ENCODE measurements around the gene PACRG.

DNA sequence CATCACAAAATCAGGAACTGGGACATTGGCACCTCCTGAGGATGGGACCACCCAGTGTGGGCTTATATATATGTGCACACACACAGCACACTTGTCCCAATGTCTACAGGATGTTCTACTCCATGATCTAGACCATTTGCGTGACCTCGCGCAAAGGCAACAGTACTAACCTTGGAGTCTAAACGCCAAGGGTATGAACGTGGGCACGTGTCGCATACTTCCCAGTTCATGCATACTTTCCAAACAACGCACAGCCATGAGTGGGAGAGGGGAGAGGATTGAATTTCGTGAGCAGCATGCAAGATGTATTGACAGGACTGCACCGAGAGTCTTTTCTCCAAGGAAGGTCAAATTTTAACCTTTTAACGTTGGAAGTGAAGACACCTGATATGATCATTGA is 472.5 kb downstream of the PACRG start:
- TF ChIP-seq POLR2AphosphoS5 (IDR thresholded peaks at IDR 0.05; ENCODE audit: low read depth, low read length) (no peak), TAF1 (IDR thresholded peaks at IDR 0.05; ENCODE audit: borderline replicate concordance, insufficient read depth, low read length) (no peak), SIN3A (IDR thresholded peaks at IDR 0.05; ENCODE audit: borderline replicate concordance, insufficient read depth, low read length) (no peak)
